NCI-H1092 treated with DMSO at 0.1 percent for 48 hours (cell line): Measurements from ENCODE around the gene SBF1.

ENCODE experiments used
- DNase-seq: peaks from one replicate; lab custom pipeline; 2025; lab: John Stamatoyannopoulos, UW

Gene SBF1

GRCh38 chr22:50483977-50484853 lies 9.4 kb upstream of the SBF1 start:
- DNase-seq = no peak

GRCh38 chr22:50483556-50483955 lies 8.7 kb upstream of the SBF1 start:
- no peak for DNase-seq

GRCh38 chr22:50483106-50483505 lies 8.3 kb upstream of the SBF1 start:
- no peak for DNase-seq

GRCh38 chr22:50482107-50483074 lies 7.6 kb upstream of the SBF1 start:
- DNase-seq = no peak

- no peak for DNase-seq
These were observed 6.7 kb upstream of the SBF1 start, which contains the start of gene ADM2 for GRCh38 chr22:50481440-50482106. ADM2 (plus strand) TSS chr22:50481543; CDS start chr22:50481848, 305 bp downstream.

GRCh38 chr22:50481045-50481439 lies 6.2 kb upstream of the SBF1 start:
- no peak for DNase-seq

- no peak for DNase-seq
These were observed 4.9 kb upstream of the SBF1 start for GRCh38 chr22:50479721-50480120.

GRCh38 chr22:50477923-50478322 lies 3.1 kb upstream of the SBF1 start:
- DNase-seq = no peak

- no peak for DNase-seq
These were observed 2.0 kb upstream of the SBF1 start for GRCh38 chr22:50476868-50477267.

GRCh38 chr22:50475652-50476002 lies 792 bp upstream of the SBF1 start:
- no peak for DNase-seq

- no peak for DNase-seq
These were observed 772 bp downstream of the SBF1 start for GRCh38 chr22:50473855-50474671.

GRCh38 chr22:50473088-50473487 lies 1.7 kb downstream of the SBF1 start:
- no peak for DNase-seq

- no peak for DNase-seq
These were observed 2.9 kb downstream of the SBF1 start for GRCh38 chr22:50471962-50472361.

- DNase-seq = no peak
These were observed 3.5 kb downstream of the SBF1 start for GRCh38 chr22:50471197-50471847.

- DNase-seq = no peak
These were observed 4.3 kb downstream of the SBF1 start for GRCh38 chr22:50470491-50470890.

GRCh38 chr22:50469377-50470305 lies 5.2 kb downstream of the SBF1 start:
- no peak for DNase-seq

- DNase-seq = no peak
These were observed 6.2 kb downstream of the SBF1 start for GRCh38 chr22:50468626-50469025.

- no peak for DNase-seq
These were observed 6.9 kb downstream of the SBF1 start for GRCh38 chr22:50467773-50468440.

- no peak for DNase-seq
These were observed 7.5 kb downstream of the SBF1 start for GRCh38 chr22:50467341-50467740.
